Activated CD4-positive, alpha-beta T cell treated with anti-CD3 and anti-CD28 coated beads, Interleukin-2, Interleukin-6, amounts not matched to agents 100 ng/mL and 50 ng/mL, durations not matched to agents 16 hours and 8 hours (primary cell): ENCODE results near the gene MS4A6A.
"Not testable (repeated sequence)": the region's sequence is repeated elsewhere in the genome, so short reads cannot be mapped to it uniquely, and the experiment has no call there.

Source experiments
- DNase-seq: peaks from one replicate; pipeline ENCODE4 v3.0.0-alpha.2; 2020

The MS4A6A gene

DNA sequence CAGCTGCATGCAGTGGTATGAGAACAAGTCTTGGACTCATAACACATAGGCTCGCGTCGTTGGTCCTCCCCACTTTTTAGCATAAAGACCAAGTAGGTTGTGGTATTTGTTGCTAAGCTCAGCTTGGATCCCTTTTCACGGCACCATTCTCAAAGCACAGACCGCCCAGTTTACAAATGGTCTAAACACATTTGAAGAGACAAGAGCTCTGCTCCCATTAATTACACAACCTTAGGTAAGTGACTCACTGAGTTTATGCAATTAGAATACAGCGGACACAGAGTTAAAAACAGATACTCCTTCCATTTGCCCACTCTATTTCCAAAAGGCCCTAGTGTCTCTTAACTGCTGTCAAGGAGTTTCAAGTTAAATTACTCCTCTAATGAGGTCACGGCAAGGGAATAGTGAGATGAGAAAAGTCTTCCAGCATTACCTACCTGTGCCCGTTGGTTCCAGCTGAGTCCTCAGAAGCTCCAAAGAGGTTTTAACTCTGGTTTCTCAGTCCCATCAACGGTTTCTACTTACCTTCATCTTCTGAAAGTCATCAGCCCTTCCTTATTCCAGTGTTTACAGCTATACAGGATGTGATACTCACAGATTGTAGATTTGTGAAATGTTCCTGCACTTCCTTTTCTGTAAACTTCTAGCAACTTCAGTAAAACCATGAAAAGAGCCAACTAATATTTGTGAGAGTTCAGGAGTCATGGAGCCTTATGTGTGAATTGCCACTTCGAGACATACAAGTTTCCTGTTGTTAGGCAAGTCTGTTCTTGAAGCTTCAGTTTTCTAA is at the start of gene MS4A6A:
Gene MS4A6A (minus strand): TSS at position 543 of the 790 bp plus-strand sequence. CDS start 1,356 bp downstream, outside the sequence.
- no peak for DNase-seq

GRCh38 chr11:60230681-60231080 is 47.8 kb upstream of the MS4A6A start:
- DNase-seq, result no peak

- no peak for DNase-seq
These were observed 39.3 kb upstream of the MS4A6A start for GRCh38 chr11:60222141-60222540.

DNA sequence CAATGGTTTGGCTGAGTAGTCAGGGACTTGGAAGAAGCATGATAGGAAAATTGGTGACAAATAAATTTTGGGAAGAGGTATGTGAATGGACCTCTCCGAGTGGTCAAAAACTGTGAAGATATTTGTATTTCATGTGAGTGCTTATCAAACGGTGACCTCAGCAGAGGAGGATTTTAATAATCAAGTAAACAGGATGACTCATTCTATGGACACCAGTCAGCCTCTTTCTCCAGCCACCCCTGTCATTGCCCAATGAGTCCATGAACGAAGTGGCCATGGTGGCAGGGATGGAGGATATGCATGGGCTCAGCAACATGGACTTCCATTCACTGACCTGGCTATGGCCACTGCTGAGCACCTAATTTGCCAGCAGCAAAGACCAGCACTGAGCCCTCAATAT is 38.8 kb upstream of the MS4A6A start:
- DNase-seq, result no peak

DNA sequence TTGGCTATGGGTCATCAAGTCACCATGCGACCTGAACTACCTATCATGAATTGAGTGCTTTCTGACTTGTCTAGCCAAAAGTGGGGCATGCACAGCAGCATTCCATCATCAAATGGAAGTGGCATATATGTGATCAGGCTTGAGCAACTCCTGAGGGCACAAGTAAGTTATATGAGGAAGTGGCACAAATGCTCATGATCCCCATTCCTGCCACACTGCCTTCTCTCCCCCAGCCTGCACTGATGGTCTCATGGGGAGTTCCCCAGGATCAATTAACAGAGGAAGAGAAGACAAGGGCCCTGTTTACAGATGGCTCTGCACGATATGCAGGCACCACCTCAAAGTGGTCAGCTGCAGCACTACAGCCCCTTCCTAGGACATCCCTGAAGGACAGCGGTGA is 38.3 kb upstream of the MS4A6A start:
- no peak for DNase-seq

GRCh38 chr11:60214386-60214785 is 31.5 kb upstream of the MS4A6A start:
- no peak for DNase-seq

DNA sequence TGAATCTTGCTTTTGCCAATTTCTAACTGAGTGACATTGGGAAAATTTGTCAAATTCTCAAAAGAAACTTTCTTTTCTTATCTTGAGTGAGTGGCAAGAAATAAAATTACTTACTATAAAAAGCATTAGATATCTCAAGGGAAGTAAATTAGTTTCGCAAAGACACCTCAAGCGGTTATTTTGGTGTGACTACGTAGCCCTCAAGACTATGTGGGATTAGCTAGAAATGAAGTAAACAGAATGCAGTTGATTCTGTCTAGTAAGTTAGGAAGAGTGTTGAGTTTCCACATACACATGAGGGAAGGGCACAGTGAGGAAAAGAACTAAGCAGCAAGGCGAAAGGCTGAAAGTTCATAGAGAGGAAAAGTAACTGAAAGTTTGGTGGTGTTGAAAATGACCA is 28.3 kb upstream of the MS4A6A start:
- no peak for DNase-seq

DNA sequence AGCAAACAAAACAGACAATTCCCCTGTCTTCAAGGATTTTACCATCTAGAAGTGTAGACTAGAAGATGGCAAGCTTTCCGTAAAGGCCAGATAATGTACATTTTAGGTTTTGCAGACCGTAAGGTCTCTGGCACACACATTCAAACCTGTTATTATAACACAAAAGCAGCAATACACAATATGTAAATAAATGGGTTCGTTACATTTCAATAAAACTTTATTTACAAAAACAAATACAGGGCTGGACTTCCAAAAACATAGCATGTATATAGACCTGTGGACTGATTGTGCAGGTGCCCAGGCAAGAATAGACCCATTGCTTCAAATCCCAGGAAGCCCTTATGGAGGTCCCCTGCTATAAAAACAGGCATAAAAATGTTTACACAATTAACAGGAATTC is 27.1 kb upstream of the MS4A6A start:
- DNase-seq, result no peak

GRCh38 chr11:60208951-60209350 is 26.1 kb upstream of the MS4A6A start:
- no peak for DNase-seq

GRCh38 chr11:60208146-60208895 is 25.4 kb upstream of the MS4A6A start:
- no peak for DNase-seq

- DNase-seq, result peak; percentile 30
These were observed 23.7 kb upstream of the MS4A6A start for GRCh38 chr11:60206616-60207015.

DNA sequence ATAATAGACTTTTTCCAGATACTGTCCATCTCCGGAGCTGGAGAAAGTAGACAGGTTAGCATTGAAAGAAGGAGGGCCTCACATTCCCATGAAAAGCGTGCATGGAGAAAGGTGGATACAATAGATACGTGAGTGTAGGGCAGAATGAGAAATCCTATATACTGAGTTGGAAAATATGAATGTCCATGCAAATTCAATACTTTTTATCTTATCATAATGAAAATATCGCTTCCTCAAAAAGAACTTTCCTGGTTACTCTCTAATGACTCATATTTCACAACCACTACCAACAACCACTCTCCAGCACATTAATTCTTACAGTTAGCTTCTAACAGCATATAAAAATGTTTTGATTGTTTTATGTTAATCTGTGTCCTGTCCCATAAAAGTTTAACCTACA is 22.0 kb upstream of the MS4A6A start:
- DNase-seq, result peak; percentile 10

DNA sequence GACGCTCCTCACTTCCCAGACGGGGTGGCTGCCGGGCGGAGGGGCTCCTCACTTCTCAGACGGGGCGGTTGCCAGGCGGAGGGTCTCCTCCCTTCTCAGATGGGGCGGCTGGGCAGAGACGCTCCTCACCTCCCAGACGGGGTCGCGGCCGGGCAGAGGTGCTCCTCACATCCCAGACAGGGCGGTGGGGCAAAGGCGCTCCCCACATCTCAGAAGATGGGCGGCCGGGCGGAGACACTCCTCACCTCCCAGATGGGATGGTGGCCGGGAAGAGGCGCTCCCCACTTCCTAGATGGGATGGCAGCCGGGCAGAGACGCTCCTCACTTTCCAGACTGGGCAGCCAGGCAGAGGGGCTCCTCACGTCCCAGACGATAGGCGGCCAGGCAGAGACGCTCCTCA is 18.5 kb upstream of the MS4A6A start:
- not testable (repeated sequence) for DNase-seq

- no peak for DNase-seq
These were observed 14.6 kb upstream of the MS4A6A start for GRCh38 chr11:60197442-60197841.

DNA sequence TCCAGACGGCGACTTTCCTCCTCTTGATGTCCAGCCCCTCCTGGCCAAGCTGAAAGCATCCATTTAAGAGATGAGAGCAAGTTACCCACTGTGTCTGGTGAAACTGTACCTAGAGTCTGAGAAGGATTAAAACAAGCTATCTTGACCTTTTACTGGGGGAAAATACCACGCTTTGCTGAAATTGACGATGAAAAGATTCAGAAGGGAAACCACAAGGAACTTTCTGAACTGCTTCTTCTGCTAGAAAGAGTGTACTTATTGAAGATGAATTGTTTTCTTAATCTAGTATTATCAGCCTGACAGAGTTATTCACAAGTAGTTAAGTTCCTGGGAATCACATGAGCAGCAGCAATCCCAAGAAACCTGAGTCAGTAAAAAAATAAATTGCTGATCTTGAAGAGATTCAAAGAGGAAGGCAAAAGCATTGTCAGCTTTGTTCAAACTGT is 13.1 kb upstream of the MS4A6A start:
- no peak for DNase-seq

DNA sequence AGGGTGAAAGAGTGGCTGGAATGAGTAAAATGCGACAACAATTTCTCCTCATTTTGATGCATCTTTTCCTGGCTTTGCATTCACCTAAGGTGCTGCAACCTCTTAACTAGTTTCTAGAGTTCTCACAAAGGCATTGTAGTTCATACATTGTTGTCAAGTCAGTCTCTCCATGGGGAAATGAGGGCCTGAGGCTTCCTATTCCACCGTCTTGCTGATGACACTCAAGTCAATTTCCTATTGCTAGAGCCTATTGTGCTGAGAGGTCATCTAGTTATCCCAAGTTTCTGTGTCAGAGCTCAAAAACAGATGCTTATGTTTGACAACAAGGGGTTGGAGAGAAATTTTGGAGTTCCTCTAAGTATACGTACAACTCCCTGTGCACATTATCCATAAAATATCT is 11.6 kb upstream of the MS4A6A start:
- no peak for DNase-seq

DNA sequence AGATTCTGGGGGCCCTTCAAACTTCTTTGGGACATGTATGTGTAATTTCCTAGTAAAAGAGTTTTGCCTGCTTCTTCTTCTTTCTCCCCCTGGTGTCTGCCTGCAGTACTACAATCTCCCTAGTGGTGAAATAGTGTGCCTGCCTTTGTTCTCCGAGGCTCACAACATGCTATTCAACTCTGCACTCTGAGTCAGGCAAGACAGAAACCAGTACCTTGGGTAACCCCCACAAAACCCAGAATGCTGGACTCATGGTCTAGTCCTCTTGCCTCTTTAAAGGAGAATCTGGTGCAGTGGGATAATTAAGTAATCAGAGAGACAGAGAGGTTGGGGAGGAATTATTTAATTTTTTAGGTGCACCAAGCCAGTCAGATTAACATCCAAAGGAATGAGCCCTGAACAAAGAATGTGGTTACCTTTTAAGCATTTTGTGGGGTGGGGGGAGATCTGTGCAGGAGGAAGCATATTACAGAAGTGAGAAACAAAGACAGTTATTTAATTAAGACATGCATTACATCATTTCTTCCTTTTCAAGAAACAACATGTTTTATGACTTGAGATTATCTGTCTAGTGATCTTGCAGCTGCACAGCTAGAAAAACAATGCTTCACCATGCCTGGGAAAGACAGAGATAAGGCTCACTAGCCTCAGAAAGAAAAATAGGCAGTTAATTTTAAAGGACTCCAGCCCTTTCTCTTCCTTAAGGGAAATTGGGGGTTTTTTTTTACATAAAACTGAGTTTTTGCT is 11.0 kb upstream of the MS4A6A start:
- peak; percentile 79 for DNase-seq

- not testable (repeated sequence) for DNase-seq
These were observed 9.7 kb upstream of the MS4A6A start for GRCh38 chr11:60192564-60192963.

DNA sequence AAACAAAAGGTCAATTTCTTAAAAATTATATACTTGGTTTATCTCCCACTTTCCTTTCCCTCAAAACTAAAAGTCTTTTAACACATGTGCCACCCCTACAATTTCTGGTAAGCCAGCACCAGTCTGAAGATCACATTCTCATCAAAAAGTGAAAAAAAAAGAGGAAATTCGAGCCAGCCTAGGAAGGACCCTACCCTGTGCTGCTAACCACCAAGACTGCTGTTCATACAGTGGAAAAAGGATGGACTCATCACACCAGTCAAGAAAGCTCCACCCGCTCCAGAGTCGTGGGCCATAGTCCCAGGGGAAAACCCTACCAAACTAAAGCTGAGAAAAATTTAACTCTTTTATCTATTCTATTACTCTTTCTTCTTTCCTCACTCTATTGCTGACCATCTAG is 5.6 kb upstream of the MS4A6A start:
- DNase-seq, result not testable (repeated sequence)

- DNase-seq, result not testable (repeated sequence)
These were observed 3.2 kb upstream of the MS4A6A start for GRCh38 chr11:60186128-60186527.

DNA sequence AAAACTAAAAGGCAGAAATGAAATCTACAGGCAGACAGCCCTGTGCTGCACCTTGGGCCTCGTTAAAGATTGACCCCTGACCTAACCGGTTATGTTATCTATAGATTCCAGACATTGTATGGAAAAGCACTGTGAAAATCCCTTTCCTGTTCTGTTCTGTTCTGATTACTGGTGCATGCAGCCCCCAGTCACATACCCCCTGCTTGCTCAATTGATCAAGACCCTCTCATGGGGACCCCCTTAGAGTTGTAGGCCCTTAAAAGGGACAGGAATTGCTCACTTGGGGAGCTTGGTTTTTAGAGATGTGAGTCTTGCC is 2.6 kb upstream of the MS4A6A start:
- not testable (repeated sequence) for DNase-seq

GRCh38 chr11:60184824-60185511 is 2.1 kb upstream of the MS4A6A start:
- no peak for DNase-seq

DNA sequence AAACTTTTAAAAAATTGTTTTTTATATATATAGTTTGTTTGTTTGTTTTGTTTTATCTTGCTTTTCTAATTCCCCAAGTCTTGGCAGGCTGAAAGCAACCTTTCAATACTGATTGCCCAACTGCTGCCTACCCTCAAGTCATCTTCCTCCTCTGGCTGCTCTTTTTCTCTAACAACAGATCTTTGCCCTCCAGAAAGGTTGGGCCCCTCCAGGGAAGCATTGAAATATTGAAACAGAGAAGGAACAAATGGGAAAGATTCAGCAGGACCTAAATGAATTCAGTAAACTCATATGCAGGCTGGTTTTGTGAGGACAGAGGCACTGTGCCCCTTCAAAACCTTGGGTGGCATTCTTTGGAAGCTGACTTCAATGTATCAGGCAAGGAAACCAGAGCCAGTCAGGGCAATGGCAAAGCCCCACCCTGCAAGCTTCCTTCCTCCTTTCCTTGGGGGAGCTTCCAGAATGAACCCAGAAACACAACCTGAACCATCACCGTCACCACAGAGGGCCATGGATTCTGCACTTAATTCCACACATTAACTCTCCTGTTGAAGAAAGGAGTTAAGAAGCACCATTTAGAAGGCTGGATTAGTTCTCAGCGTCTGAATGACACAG is 815 bp upstream of the MS4A6A start:
- DNase-seq, result no peak
